Measurements from ENCODE around the gene RNF4.
"Not testable (repeated sequence)": the region's sequence is repeated elsewhere in the genome, so short reads cannot be mapped to it uniquely, and the experiment has no call there.

DNA sequence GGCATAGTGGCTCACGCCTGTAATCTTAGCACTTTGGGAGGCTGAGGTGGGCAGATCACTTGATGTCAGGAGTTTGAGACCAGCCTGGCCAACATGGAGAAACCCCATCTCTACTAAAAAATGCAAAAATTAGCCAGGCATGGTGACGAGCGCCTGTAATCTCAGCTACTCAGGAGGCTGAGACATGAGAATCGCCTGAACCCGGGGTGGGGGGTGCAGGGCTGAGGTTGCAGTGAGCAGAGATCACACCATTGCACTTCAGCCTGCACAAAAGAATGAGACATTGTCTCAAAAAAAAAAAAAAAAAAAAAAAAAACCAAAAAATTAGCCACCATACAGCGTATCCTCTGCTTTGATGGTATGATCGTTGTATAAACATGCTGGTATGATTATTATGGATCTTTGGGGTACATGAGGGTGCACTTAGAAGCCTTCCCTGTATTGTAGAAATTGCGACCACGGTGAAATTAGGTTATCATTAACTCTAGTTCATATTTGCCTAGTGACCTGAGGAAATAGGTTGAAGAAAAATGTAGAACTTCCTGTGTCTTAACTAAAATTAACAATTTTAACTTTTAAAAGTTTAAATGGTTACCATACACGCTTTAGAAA, 74.8 kb downstream of the RNF4 start:
- TF ChIP-seq, protein P1, sequence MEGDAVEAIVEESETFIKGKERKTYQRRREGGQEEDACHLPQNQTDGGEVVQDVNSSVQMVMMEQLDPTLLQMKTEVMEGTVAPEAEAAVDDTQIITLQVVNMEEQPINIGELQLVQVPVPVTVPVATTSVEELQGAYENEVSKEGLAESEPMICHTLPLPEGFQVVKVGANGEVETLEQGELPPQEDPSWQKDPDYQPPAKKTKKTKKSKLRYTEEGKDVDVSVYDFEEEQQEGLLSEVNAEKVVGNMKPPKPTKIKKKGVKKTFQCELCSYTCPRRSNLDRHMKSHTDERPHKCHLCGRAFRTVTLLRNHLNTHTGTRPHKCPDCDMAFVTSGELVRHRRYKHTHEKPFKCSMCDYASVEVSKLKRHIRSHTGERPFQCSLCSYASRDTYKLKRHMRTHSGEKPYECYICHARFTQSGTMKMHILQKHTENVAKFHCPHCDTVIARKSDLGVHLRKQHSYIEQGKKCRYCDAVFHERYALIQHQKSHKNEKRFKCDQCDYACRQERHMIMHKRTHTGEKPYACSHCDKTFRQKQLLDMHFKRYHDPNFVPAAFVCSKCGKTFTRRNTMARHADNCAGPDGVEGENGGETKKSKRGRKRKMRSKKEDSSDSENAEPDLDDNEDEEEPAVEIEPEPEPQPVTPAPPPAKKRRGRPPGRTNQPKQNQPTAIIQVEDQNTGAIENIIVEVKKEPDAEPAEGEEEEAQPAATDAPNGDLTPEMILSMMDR (conservative IDR thresholded peaks at IDR 0.05) = not testable (repeated sequence)
- TF ChIP-seq ZFX (IDR thresholded peaks at IDR 0.05) = not testable (repeated sequence)

Data from C4-2B (cell line).